ENCODE results near the gene ABCD2.

ABCD2 gene

GRCh38 chr12:39581592-39581991 lies 38.0 kb downstream of the ABCD2 start:
- Histone ChIP-seq H3K36me3 (ENCODE audit: insufficient read depth, low read length) (no peaks in the 10 kb centered on the region), H4K20me1 (ENCODE audit: insufficient read depth, low read length) (no peaks in the 10 kb centered on the region), H3K4me1 (ENCODE audit: insufficient read depth, low read length, severe bottlenecking) (no peaks in the 10 kb centered on the region), H3K4me2 (ENCODE audit: low read length) (no peak overlapping the region), H3K27ac (ENCODE audit: low read depth, low read length, poor library complexity, severe bottlenecking) (no peak overlapping the region), H3F3A (ENCODE audit: insufficient read depth, low read length) (no peaks in the 10 kb centered on the region), H3K9me2 (ENCODE audit: low read depth, low read length) (no peaks in the 10 kb centered on the region), H3K79me2 (ENCODE audit: insufficient read depth, low read length) (no peaks in the 10 kb centered on the region), H3K4me3 (ENCODE audit: low read depth, low read length, poor library complexity, severe bottlenecking) (no peak overlapping the region), H3K27me3 (ENCODE audit: insufficient read depth, low read length) (no peaks in the 10 kb centered on the region), H3K9me3 (ENCODE audit: low read length) (no peaks in the 10 kb centered on the region), H3K9ac (ENCODE audit: low read length) (no peak overlapping the region), H2AFZ (ENCODE audit: low read length) (no peak overlapping the region)
- TF ChIP-seq CTCF (IDR thresholded peaks at IDR 0.05; ENCODE audit: low read length): no peak
- no peak for TF ChIP-seq EZH2 (IDR thresholded peaks at IDR 0.05; ENCODE audit: borderline replicate concordance, low read length)

- no peaks in the 10 kb centered on the region for H3K9me3 ChIP-seq (ENCODE audit: low read length)
- no peaks in the 10 kb centered on the region for H4K20me1 ChIP-seq (ENCODE audit: insufficient read depth, low read length)
- H3K4me1 ChIP-seq (ENCODE audit: insufficient read depth, low read length, severe bottlenecking): no peaks in the 10 kb centered on the region
- H3K4me2 ChIP-seq (ENCODE audit: low read length): no peak overlapping the region
- no peak overlapping the region for H2AFZ ChIP-seq (ENCODE audit: low read length)
- no peak overlapping the region for H3K4me3 ChIP-seq (ENCODE audit: low read depth, low read length, poor library complexity, severe bottlenecking)
- H3K27me3 ChIP-seq (ENCODE audit: insufficient read depth, low read length): no peaks in the 10 kb centered on the region
- H3K9me2 ChIP-seq (ENCODE audit: low read depth, low read length): no peaks in the 10 kb centered on the region
- H3K79me2 ChIP-seq (ENCODE audit: insufficient read depth, low read length): no peaks in the 10 kb centered on the region
- TF ChIP-seq EZH2 (IDR thresholded peaks at IDR 0.05; ENCODE audit: borderline replicate concordance, low read length) (no peak), CTCF (IDR thresholded peaks at IDR 0.05; ENCODE audit: low read length) (no peak)
- H3F3A ChIP-seq (ENCODE audit: insufficient read depth, low read length): no peaks in the 10 kb centered on the region
- no peak overlapping the region for H3K9ac ChIP-seq (ENCODE audit: low read length)
- no peaks in the 10 kb centered on the region for H3K36me3 ChIP-seq (ENCODE audit: insufficient read depth, low read length)
- H3K27ac ChIP-seq (ENCODE audit: low read depth, low read length, poor library complexity, severe bottlenecking): no peak overlapping the region
These were observed 44.1 kb downstream of the ABCD2 start for GRCh38 chr12:39575498-39575875.

GRCh38 chr12:39574785-39575497 lies 44.7 kb downstream of the ABCD2 start:
- H3F3A ChIP-seq (ENCODE audit: insufficient read depth, low read length): no peaks in the 10 kb centered on the region
- no peaks in the 10 kb centered on the region for H3K36me3 ChIP-seq (ENCODE audit: insufficient read depth, low read length)
- H3K4me1 ChIP-seq (ENCODE audit: insufficient read depth, low read length, severe bottlenecking): no peaks in the 10 kb centered on the region
- no peaks in the 10 kb centered on the region for H3K79me2 ChIP-seq (ENCODE audit: insufficient read depth, low read length)
- no peak overlapping the region for H3K9ac ChIP-seq (ENCODE audit: low read length)
- no peak overlapping the region for H2AFZ ChIP-seq (ENCODE audit: low read length)
- H3K27ac ChIP-seq (ENCODE audit: low read depth, low read length, poor library complexity, severe bottlenecking): no peak overlapping the region
- no peak overlapping the region for H3K4me2 ChIP-seq (ENCODE audit: low read length)
- no peak for TF ChIP-seq CTCF (IDR thresholded peaks at IDR 0.05; ENCODE audit: low read length)
- TF ChIP-seq EZH2 (IDR thresholded peaks at IDR 0.05; ENCODE audit: borderline replicate concordance, low read length): no peak
- no peaks in the 10 kb centered on the region for H3K27me3 ChIP-seq (ENCODE audit: insufficient read depth, low read length)
- H3K9me3 ChIP-seq (ENCODE audit: low read length): no peaks in the 10 kb centered on the region
- H3K9me2 ChIP-seq (ENCODE audit: low read depth, low read length): no peaks in the 10 kb centered on the region
- no peaks in the 10 kb centered on the region for H4K20me1 ChIP-seq (ENCODE audit: insufficient read depth, low read length)
- no peak overlapping the region for H3K4me3 ChIP-seq (ENCODE audit: low read depth, low read length, poor library complexity, severe bottlenecking)

Measured in OCI-LY1 (cell line).